ENCODE results near the gene THAP5.
A peak's percentile ranks its signal among the peaks of the same experiment; 100 is the strongest.

DNA sequence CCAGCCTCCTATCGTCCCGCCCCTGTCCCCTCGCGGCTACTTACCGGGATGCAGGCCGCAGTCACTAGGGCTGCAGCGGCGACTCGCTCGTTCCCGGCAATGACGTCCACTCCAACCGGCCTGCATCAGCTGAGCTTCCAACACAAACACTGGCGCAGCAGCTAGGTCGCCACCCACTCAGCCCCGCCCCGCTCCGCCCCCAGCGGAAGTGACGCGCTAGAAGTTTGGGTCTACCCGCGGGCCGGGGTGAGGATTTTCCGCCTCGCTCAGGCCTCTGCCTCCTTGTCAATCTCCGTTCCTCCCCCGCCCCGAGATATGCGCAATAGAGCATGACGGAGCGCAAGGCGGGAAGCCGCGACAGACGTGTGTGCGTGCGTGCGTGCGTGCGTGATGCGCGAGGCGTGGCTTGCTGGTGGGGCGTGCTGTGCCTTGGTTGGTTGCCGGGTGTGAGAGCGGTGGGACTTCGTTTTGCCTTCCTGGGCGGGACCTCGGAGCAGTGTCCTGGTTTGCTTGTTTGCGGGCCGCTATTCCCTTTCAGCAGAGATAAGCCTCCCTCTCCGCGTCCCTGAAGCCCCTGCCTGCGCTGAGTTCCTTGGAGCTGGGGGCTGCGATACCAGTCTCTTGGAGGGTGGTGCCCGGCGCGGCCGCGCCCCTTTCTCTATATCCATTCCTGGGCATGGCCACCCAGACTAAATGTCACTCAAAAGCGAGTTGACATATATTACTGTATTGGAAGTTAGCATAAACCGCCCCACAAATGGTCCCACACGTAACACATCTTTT lies 43.3 kb downstream of the THAP5 start, which contains the start of gene PNPLA8:
- TF ChIP-seq, protein P1, sequence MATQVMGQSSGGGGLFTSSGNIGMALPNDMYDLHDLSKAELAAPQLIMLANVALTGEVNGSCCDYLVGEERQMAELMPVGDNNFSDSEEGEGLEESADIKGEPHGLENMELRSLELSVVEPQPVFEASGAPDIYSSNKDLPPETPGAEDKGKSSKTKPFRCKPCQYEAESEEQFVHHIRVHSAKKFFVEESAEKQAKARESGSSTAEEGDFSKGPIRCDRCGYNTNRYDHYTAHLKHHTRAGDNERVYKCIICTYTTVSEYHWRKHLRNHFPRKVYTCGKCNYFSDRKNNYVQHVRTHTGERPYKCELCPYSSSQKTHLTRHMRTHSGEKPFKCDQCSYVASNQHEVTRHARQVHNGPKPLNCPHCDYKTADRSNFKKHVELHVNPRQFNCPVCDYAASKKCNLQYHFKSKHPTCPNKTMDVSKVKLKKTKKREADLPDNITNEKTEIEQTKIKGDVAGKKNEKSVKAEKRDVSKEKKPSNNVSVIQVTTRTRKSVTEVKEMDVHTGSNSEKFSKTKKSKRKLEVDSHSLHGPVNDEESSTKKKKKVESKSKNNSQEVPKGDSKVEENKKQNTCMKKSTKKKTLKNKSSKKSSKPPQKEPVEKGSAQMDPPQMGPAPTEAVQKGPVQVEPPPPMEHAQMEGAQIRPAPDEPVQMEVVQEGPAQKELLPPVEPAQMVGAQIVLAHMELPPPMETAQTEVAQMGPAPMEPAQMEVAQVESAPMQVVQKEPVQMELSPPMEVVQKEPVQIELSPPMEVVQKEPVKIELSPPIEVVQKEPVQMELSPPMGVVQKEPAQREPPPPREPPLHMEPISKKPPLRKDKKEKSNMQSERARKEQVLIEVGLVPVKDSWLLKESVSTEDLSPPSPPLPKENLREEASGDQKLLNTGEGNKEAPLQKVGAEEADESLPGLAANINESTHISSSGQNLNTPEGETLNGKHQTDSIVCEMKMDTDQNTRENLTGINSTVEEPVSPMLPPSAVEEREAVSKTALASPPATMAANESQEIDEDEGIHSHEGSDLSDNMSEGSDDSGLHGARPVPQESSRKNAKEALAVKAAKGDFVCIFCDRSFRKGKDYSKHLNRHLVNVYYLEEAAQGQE (IDR thresholded peaks at IDR 0.05; ENCODE audit: insufficient read depth in 1 of 2, low read depth in 2 of 2, low read length in 1 of 2) = 0 out of 4 replicates have a peak, but pooled peaks of 1 of the 2 experiments have one; percentile 39
- TF ChIP-seq, protein P2, sequence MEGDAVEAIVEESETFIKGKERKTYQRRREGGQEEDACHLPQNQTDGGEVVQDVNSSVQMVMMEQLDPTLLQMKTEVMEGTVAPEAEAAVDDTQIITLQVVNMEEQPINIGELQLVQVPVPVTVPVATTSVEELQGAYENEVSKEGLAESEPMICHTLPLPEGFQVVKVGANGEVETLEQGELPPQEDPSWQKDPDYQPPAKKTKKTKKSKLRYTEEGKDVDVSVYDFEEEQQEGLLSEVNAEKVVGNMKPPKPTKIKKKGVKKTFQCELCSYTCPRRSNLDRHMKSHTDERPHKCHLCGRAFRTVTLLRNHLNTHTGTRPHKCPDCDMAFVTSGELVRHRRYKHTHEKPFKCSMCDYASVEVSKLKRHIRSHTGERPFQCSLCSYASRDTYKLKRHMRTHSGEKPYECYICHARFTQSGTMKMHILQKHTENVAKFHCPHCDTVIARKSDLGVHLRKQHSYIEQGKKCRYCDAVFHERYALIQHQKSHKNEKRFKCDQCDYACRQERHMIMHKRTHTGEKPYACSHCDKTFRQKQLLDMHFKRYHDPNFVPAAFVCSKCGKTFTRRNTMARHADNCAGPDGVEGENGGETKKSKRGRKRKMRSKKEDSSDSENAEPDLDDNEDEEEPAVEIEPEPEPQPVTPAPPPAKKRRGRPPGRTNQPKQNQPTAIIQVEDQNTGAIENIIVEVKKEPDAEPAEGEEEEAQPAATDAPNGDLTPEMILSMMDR (IDR thresholded peaks at IDR 0.05) = no peak
- TF ChIP-seq TCF7L2 (IDR thresholded peaks at IDR 0.05; ENCODE audit: low read depth, low read length) (no peak), POLR2AphosphoS5 (IDR thresholded peaks at IDR 0.05; ENCODE audit: low read depth, low read length) (peak; percentile 64)

Measured in Panc1 (cell line).